HCT116 (cell line): ENCODE data around the gene YWHAQ. TPM values are rescaled to one million over a fixed set of nuclear protein-coding genes. Genes with fewer than 3 reads are reported as not detected.

Experiments used
- ATAC-seq: fragments of 200-7000 bp; cut with Tn5 transposase; 2 replicates; pipeline ENCODE4 v1.9.1; 2020; ENCODE audit warnings: mild to moderate bottlenecking, moderate library complexity
- BruUV-seq: library from RNA; stranded (reverse); fragments of 400-500 nt; replicated peaks from 2 replicates; lab custom pipeline; 2021; lab: Mats Ljungman, UMichigan
- CTCF ChIA-PET: fragments of 300-600 bp; sonication (Branson Sonifier 250); formaldehyde crosslinking; loops from one replicate; lab custom pipeline; 2021; ENCODE audit warnings: antibody characterized with exemption; lab: Charles Lee
- POLR2A ChIA-PET: fragments of 300-600, 350-600 bp; sonication (Branson Sonifier 250); formaldehyde crosslinking; loops from one replicate; lab custom pipeline; 2021; ENCODE audit warnings: antibody characterized with exemption; lab: Charles Lee
- RAD21 ChIA-PET, 2 experiments: fragments of 300-600 bp; sonication (Branson Sonifier 250); formaldehyde crosslinking; loops; one replicate each; lab custom pipeline; 2023; ENCODE audit warnings: low total read pairs in 2 of 2; ENCODE audit not compliant: uncharacterized antibody in 2 of 2, unreplicated experiment in 2 of 2, low non-redundant PET in 1 of 2; lab: Charles Lee
- DNase-seq: peaks from one replicate; pipeline ENCODE4 v3.0.0-alpha.2; 2010; ENCODE audit warnings: low read depth, low spot score
- H2AFZ ChIP-seq: fragments of 200-600 bp; shearing (Covaris generic), sonication (generic); 2 replicates; pipeline ENCODE4 v1.6.1; 2017; ENCODE audit warnings: low read depth, mixed run types, mixed read lengths, antibody characterized with exemption, low read length; ENCODE audit not compliant: poor library complexity, severe bottlenecking
- H3K27ac ChIP-seq: 2 replicates; pipeline ENCODE4 v1.5.1; 2012; ENCODE audit warnings: low read depth, low read length
- H3K27me3 ChIP-seq: fragments of 200-600 bp; sonication (generic); 2 replicates; pipeline ENCODE4 v1.6.1; 2016; ENCODE audit warnings: mixed run types, low read length, mixed read lengths; ENCODE audit not compliant: insufficient read depth
- H3K36me3 ChIP-seq, 2 experiments: fragments of 200-500 bp in 1 of 2; fragments of 200-600 bp in 1 of 2; sonication (Bioruptor generic) in 1 of 2; sonication (generic) in 1 of 2; 2 replicates each; pipeline versions ENCODE4 v1.5.1 to v1.6.1; 2014 to 2016; ENCODE audit warnings: low read length in 2 of 2, inconsistent platforms in 1 of 2, mixed read lengths in 1 of 2, mixed run types in 1 of 2; ENCODE audit not compliant: insufficient read depth in 2 of 2, control insufficient read depth in 1 of 2
- H3K4me1 ChIP-seq, 2 experiments: fragments of 200-600 bp in 1 of 2; sonication (generic) in 1 of 2; 2 replicates each; pipeline versions ENCODE4 v1.5.1 to v1.6.1; 2012 to 2017; ENCODE audit warnings: low read length in 2 of 2, inconsistent platforms in 1 of 2, mild to moderate bottlenecking in 1 of 2, mixed read lengths in 1 of 2, mixed run types in 1 of 2, moderate library complexity in 1 of 2; ENCODE audit not compliant: insufficient read depth in 2 of 2, control insufficient read depth in 1 of 2
- H3K4me2 ChIP-seq: fragments of 200-600 bp; sonication (generic); 2 replicates; pipeline ENCODE4 v1.6.1; 2017; ENCODE audit warnings: mixed run types, low read length, mixed read lengths
- H3K4me3 ChIP-seq, 2 experiments: fragments of 200-600 bp in 1 of 2; sonication (generic) in 1 of 2; replicated peaks in 1 of 2; 2 replicates each; pipeline ENCODE4 v1.5.1; 2011 to 2016; ENCODE audit warnings: low read length in 2 of 2, control low read depth in 1 of 2, low read depth in 1 of 2, mild to moderate bottlenecking in 1 of 2, mixed read lengths in 1 of 2, mixed run types in 1 of 2
- H3K79me2 ChIP-seq: fragments of 200-600 bp; sonication (generic); 2 replicates; pipeline ENCODE4 v1.6.1; 2017; ENCODE audit warnings: mild to moderate bottlenecking, mixed run types, low read length, moderate library complexity, mixed read lengths; ENCODE audit not compliant: insufficient read depth
- H3K9ac ChIP-seq: fragments of 200-600 bp; sonication (generic); 2 replicates; pipeline ENCODE4 v1.6.1; 2016; ENCODE audit warnings: low read length, mixed read lengths
- H3K9me2 ChIP-seq: fragments of 200-600 bp; sonication (generic), shearing (Covaris generic); 2 replicates; pipeline ENCODE4 v1.6.1; 2017; ENCODE audit warnings: mixed run types, mild to moderate bottlenecking, moderate library complexity; ENCODE audit not compliant: insufficient read depth
- H3K9me3 ChIP-seq, 2 experiments: fragments of 200-500 bp in 1 of 2; fragments of 200-600 bp in 1 of 2; sonication (Bioruptor generic) in 1 of 2; sonication (generic) in 1 of 2; 2 replicates each; pipeline ENCODE4 v1.6.1; 2014 to 2017; ENCODE audit warnings: low read length in 2 of 2, mixed read lengths in 2 of 2, inconsistent platforms in 1 of 2, low read depth in 1 of 2, mild to moderate bottlenecking in 1 of 2, mixed run types in 1 of 2, moderate library complexity in 1 of 2; ENCODE audit not compliant: control insufficient read depth in 1 of 2, insufficient read depth in 1 of 2
- H4K20me1 ChIP-seq: fragments of 200-600 bp; sonication (generic), shearing (Covaris generic); 2 replicates; pipeline ENCODE4 v1.6.1; 2017; ENCODE audit warnings: mixed run types, mild to moderate bottlenecking, moderate library complexity; ENCODE audit not compliant: insufficient read depth
- CBX3 ChIP-seq: IDR thresholded peaks from 2 replicates; pipeline ENCODE4 v1.6.1; 2012; ENCODE audit warnings: low read depth
- CEBPB ChIP-seq: IDR thresholded peaks from 2 replicates; pipeline ENCODE4 v1.6.1; 2012; ENCODE audit warnings: low read depth
- EZH2 ChIP-seq: fragments of 200-600 bp; sonication (generic); IDR thresholded peaks from 2 replicates; pipeline ENCODE4 v1.6.1; 2017; ENCODE audit warnings: antibody characterized with exemption, mixed run types
- EZH2phosphoT487 ChIP-seq: fragments of 200-600 bp; IDR thresholded peaks from 2 replicates; pipeline ENCODE4 v1.6.1; 2018; ENCODE audit warnings: antibody characterized with exemption, borderline replicate concordance
- JUND ChIP-seq: IDR thresholded peaks from 2 replicates; pipeline ENCODE4 v1.6.1; 2012
- POLR2A ChIP-seq: IDR thresholded peaks from 2 replicates; pipeline ENCODE4 v1.7.0; 2011; ENCODE audit warnings: borderline replicate concordance; ENCODE audit not compliant: insufficient read depth, insufficient read length; ENCODE audit errors: extremely low read depth
- POLR2AphosphoS5 ChIP-seq: IDR thresholded peaks from 2 replicates; pipeline ENCODE4 v1.6.1; 2011; ENCODE audit warnings: mild to moderate bottlenecking, low read depth, low read length, moderate library complexity
- RAD21 ChIP-seq: IDR thresholded peaks from 2 replicates; pipeline ENCODE4 v1.6.1; 2012; ENCODE audit warnings: low read depth, mild to moderate bottlenecking
- SIN3A ChIP-seq: IDR thresholded peaks from 2 replicates; pipeline ENCODE4 v1.6.1; 2012; ENCODE audit warnings: low read depth
- SP1 ChIP-seq: IDR thresholded peaks from 2 replicates; pipeline ENCODE4 v1.6.1; 2012; ENCODE audit warnings: low read depth
- SRF ChIP-seq: IDR thresholded peaks from 2 replicates; pipeline ENCODE4 v1.6.1; 2012; ENCODE audit warnings: low read depth
- YY1 ChIP-seq: IDR thresholded peaks from 2 replicates; pipeline ENCODE4 v1.6.1; 2011; ENCODE audit warnings: low read length, low read depth, moderate library complexity, mild to moderate bottlenecking; ENCODE audit not compliant: insufficient replicate concordance; ENCODE audit errors: extremely low read depth
- intact Hi-C: fragments of 100-400 bp; cut with micrococcal nuclease; formaldehyde crosslinking; loops from 2 replicates; pipeline ENCODE4 v1.10.0; 2022
- total RNA-seq: library from RNA; stranded (reverse); gene quantifications from one replicate; pipeline ENCODE4 v1.2.1, GENCODE V29; 2021; ENCODE audit not compliant: unreplicated experiment
- TF ChIP-seq, protein P1 (sequence below): IDR thresholded peaks from 2 replicates; pipeline ENCODE4 v1.6.1; 2012
- TF ChIP-seq, protein P2 (sequence below): IDR thresholded peaks from 2 replicates; pipeline ENCODE4 v1.6.1; 2011; ENCODE audit warnings: mild to moderate bottlenecking, low read length, moderate library complexity; ENCODE audit not compliant: insufficient replicate concordance; ENCODE audit errors: extremely low read depth
- TF ChIP-seq, protein P3 (sequence below): IDR thresholded peaks from 2 replicates; pipeline ENCODE4 v1.6.1; 2012

Gene YWHAQ
- total RNA-seq, 1 experiment from 2014 or later: 365 TPM

DNA sequence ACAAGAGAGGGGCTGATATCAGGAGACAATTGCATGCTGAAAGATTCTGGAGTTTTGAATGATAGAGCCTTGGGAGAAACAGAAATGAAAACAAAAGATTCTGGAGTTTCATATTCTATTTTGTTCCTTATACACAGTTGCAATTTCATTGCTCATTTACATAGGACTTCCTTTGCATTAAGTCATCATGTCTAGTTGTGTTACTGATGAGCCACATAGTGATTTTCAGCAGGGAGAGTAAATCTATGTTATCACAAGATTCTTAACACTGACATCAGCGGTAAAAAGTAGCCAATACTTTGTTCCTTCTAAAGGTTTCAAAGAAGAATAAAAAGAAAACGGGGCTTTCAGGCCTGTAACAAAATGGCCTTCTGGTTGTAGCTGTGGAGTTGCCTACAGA is 82.3 kb downstream of the YWHAQ start:
- Histone ChIP-seq H3K4me3 (no peak overlapping the region), H3K36me3 (no peaks in the 10 kb centered on the region), H3K27ac (no peak overlapping the region), H3K4me2 (no peak overlapping the region), H3K9me3 (no peaks in the 10 kb centered on the region), H3K9ac (no peak overlapping the region), H2AFZ (no peak overlapping the region), H3K4me1 (peaks cover 12 to 18% of the 10 kb centered on the region in 2 experiments), H3K9me2 (no peaks in the 10 kb centered on the region), H4K20me1 (peaks cover 14% of the 10 kb centered on the region; the same call in 1 of the 2 replicates), H3K27me3 (no peaks in the 10 kb centered on the region), H3K79me2 (peaks cover 97% of the 10 kb centered on the region)
- no peak for ATAC-seq
- BruUV-seq: no TSS peak
- no peak for DNase-seq
- intact Hi-C loops: no loop called here
- CTCF ChIA-PET: no interaction called here
- TF ChIP-seq CEBPB: no peak
- TF ChIP-seq EZH2: no peak
- no peak for TF ChIP-seq POLR2A
- RAD21 ChIA-PET: no interaction called here
- POLR2A ChIA-PET: no interaction called here

DNA sequence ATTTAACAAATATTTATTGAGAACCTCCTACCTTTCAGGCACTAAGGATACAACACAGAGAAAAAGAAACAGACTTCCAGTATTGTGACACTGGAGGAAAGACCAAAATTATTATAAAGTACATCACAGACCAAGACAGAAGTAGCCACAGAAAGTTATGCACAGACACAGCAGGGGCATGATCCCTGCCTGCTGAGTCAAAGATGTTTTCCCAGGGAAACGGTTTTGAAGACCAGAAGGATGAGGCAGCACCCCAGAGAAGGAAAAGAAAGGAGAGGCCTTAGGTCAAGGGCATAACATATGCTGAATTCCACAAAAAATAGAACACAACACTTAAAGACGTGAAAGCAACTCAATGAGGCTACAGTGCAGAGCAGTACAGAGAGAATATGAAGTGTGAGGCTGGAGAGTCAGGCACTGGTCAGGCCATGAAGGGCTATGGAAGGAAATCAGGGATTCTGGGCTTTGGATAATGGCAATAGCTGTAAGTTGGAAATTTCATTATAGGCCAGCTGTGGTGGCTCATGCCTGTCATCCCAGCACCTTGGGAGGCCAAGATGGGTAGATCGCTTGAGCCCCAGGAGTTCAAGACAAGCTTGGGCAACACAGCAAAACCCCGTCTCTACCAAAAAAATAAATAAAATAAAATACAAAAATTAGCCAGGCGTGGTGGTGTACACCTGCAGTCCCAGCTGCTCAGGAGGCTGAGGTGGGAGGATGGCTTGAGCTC is 83.4 kb downstream of the YWHAQ start:
- BruUV-seq: no TSS peak
- peaks cover 97% of the 10 kb centered on the region for H3K79me2 ChIP-seq
- H3K9me3 ChIP-seq: no peaks in the 10 kb centered on the region
- intact Hi-C loops: no loop called here
- H3K27ac ChIP-seq: no peak overlapping the region
- no peaks in the 10 kb centered on the region for H3K9me2 ChIP-seq
- no peak overlapping the region for H2AFZ ChIP-seq
- H3K4me1 ChIP-seq: peaks cover 5 to 9% of the 10 kb centered on the region in 2 experiments
- CTCF ChIA-PET: no interaction called here
- no peaks in the 10 kb centered on the region for H3K36me3 ChIP-seq
- H4K20me1 ChIP-seq: peaks cover 9% of the 10 kb centered on the region; the same call in 1 of the 2 replicates
- RAD21 ChIA-PET: no interaction called here
- no peak for DNase-seq
- H3K27me3 ChIP-seq: no peaks in the 10 kb centered on the region
- no peak for ATAC-seq
- H3K4me2 ChIP-seq: no peak overlapping the region
- H3K9ac ChIP-seq: no peak overlapping the region
- POLR2A ChIA-PET: no interaction called here
- no peak overlapping the region for H3K4me3 ChIP-seq
- TF ChIP-seq, protein P1, sequence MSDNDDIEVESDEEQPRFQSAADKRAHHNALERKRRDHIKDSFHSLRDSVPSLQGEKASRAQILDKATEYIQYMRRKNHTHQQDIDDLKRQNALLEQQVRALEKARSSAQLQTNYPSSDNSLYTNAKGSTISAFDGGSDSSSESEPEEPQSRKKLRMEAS: no peak
- TF ChIP-seq, protein P2, sequence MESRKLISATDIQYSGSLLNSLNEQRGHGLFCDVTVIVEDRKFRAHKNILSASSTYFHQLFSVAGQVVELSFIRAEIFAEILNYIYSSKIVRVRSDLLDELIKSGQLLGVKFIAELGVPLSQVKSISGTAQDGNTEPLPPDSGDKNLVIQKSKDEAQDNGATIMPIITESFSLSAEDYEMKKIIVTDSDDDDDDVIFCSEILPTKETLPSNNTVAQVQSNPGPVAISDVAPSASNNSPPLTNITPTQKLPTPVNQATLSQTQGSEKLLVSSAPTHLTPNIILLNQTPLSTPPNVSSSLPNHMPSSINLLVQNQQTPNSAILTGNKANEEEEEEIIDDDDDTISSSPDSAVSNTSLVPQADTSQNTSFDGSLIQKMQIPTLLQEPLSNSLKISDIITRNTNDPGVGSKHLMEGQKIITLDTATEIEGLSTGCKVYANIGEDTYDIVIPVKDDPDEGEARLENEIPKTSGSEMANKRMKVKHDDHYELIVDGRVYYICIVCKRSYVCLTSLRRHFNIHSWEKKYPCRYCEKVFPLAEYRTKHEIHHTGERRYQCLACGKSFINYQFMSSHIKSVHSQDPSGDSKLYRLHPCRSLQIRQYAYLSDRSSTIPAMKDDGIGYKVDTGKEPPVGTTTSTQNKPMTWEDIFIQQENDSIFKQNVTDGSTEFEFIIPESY: no peak
- no peak for TF ChIP-seq JUND
- TF ChIP-seq RAD21: no peak
- no peak for TF ChIP-seq CBX3
- TF ChIP-seq, protein P3, sequence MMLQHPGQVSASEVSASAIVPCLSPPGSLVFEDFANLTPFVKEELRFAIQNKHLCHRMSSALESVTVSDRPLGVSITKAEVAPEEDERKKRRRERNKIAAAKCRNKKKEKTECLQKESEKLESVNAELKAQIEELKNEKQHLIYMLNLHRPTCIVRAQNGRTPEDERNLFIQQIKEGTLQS: no peak
- TF ChIP-seq SIN3A: no peak
- TF ChIP-seq POLR2A: no peak
- no peak for TF ChIP-seq CEBPB
- no peak for TF ChIP-seq SRF
- no peak for TF ChIP-seq YY1
- no peak for TF ChIP-seq SP1
- no peak for TF ChIP-seq EZH2phosphoT487
- TF ChIP-seq POLR2AphosphoS5: no peak
